H9 (cell line): ENCODE results near the gene KLHL15. TPM values are rescaled to one million over a fixed set of nuclear protein-coding genes. Genes with fewer than 3 reads are reported as not detected.

Experiments
- DNase-seq: peaks from one replicate; pipeline ENCODE4 v3.0.0-alpha.2; 2017
- H2AFZ ChIP-seq: one replicate; pipeline ENCODE4 v1.6.1; 2013; ENCODE audit warnings: mild to moderate bottlenecking, low read length, control low read depth, moderate library complexity
- H2AK5ac ChIP-seq: 2 replicates; pipeline ENCODE4 v1.6.1; 2013; ENCODE audit warnings: low read length, control low read depth, mixed read lengths; ENCODE audit not compliant: insufficient read length
- H2BK120ac ChIP-seq: one replicate; pipeline ENCODE4 v1.6.1; 2013; ENCODE audit warnings: low read depth, mild to moderate bottlenecking, low read length, control low read depth, inconsistent platforms; ENCODE audit not compliant: poor library complexity, severe bottlenecking
- H2BK12ac ChIP-seq: 2 replicates; pipeline ENCODE4 v1.6.1; 2013; ENCODE audit warnings: low read length, control low read depth, mixed read lengths, low read depth; ENCODE audit not compliant: insufficient read length
- H2BK15ac ChIP-seq: 2 replicates; pipeline ENCODE4 v1.6.1; 2013; ENCODE audit warnings: low read depth, low read length, control low read depth
- H2BK20ac ChIP-seq: one replicate; pipeline ENCODE4 v1.6.1; 2013; ENCODE audit warnings: low read depth, mild to moderate bottlenecking, low read length, control low read depth, inconsistent platforms; ENCODE audit not compliant: poor library complexity, severe bottlenecking
- H2BK5ac ChIP-seq: 2 replicates; pipeline ENCODE4 v1.6.1; 2013; ENCODE audit warnings: low read length, control low read depth, mixed read lengths; ENCODE audit not compliant: insufficient read length
- H3K14ac ChIP-seq: 2 replicates; pipeline ENCODE4 v1.6.1; 2013; ENCODE audit warnings: low read length, control low read depth; ENCODE audit not compliant: insufficient read depth
- H3K18ac ChIP-seq: 2 replicates; pipeline ENCODE4 v1.6.1; 2013; ENCODE audit warnings: low read depth, mild to moderate bottlenecking, mixed read lengths, low read length, control low read depth; ENCODE audit not compliant: insufficient read length
- H3K23ac ChIP-seq: 2 replicates; pipeline ENCODE4 v1.6.1; 2013; ENCODE audit warnings: low read length, control low read depth, mixed read lengths, low read depth; ENCODE audit not compliant: insufficient read length
- H3K23me2 ChIP-seq: 2 replicates; pipeline ENCODE4 v1.6.1; 2013; ENCODE audit warnings: low read depth, mild to moderate bottlenecking, mixed read lengths, low read length, control low read depth; ENCODE audit not compliant: insufficient read length, poor library complexity, severe bottlenecking
- H3K27ac ChIP-seq: 2 replicates; pipeline ENCODE4 v1.5.1; 2013; ENCODE audit warnings: low read length, control low read depth, mixed read lengths, low read depth; ENCODE audit not compliant: insufficient read length
- H3K27me3 ChIP-seq: 2 replicates; pipeline ENCODE4 v1.6.1; 2013; ENCODE audit warnings: low read length, control low read depth, inconsistent platforms; ENCODE audit not compliant: insufficient read depth
- H3K4ac ChIP-seq: 2 replicates; pipeline ENCODE4 v1.6.1; 2013; ENCODE audit warnings: low read depth, mild to moderate bottlenecking, control low read depth, inconsistent platforms, low read length, moderate library complexity
- H3K4me1 ChIP-seq: 2 replicates; pipeline ENCODE4 v1.6.1; 2013; ENCODE audit warnings: low read length, control low read depth, inconsistent platforms; ENCODE audit not compliant: insufficient read depth
- H3K4me2 ChIP-seq: 2 replicates; pipeline ENCODE4 v1.6.1; 2013; ENCODE audit warnings: low read length, control low read depth, mixed read lengths; ENCODE audit not compliant: insufficient read length, insufficient read depth
- H3K56ac ChIP-seq: 2 replicates; pipeline ENCODE4 v1.6.1; 2013; ENCODE audit warnings: low read depth, mild to moderate bottlenecking, mixed read lengths, low read length, control low read depth; ENCODE audit not compliant: insufficient read length
- H3K79me1 ChIP-seq: 2 replicates; pipeline ENCODE4 v1.6.1; 2013; ENCODE audit warnings: low read depth, mild to moderate bottlenecking, moderate library complexity, low read length, control low read depth, inconsistent platforms; ENCODE audit not compliant: insufficient read depth, poor library complexity, severe bottlenecking
- H3K79me2 ChIP-seq: 2 replicates; pipeline ENCODE4 v1.6.1; 2013; ENCODE audit warnings: low read length, control low read depth, inconsistent platforms; ENCODE audit not compliant: insufficient read depth
- H3K9ac ChIP-seq: 2 replicates; pipeline ENCODE4 v1.6.1; 2013; ENCODE audit warnings: low read length, control low read depth, mixed read lengths; ENCODE audit not compliant: insufficient read length; ENCODE audit errors: extremely low read depth
- H3K9me3 ChIP-seq: one replicate; pipeline ENCODE4 v1.6.1; 2013; ENCODE audit warnings: low read depth, low read length, inconsistent platforms; ENCODE audit not compliant: control insufficient read depth
- H3T11ph ChIP-seq: one replicate; pipeline ENCODE4 v1.6.1; 2013; ENCODE audit warnings: mild to moderate bottlenecking, low read length, control low read depth, inconsistent platforms
- H4K20me1 ChIP-seq: one replicate; pipeline ENCODE4 v1.6.1; 2013; ENCODE audit not compliant: control insufficient read depth, insufficient read length, insufficient read depth
- H4K5ac ChIP-seq: 2 replicates; pipeline ENCODE4 v1.6.1; 2013; ENCODE audit warnings: low read depth, mild to moderate bottlenecking, mixed read lengths, low read length, control low read depth; ENCODE audit not compliant: insufficient read length
- H4K8ac ChIP-seq: replicated peaks from 2 replicates; pipeline ENCODE4 v1.6.1; 2013; ENCODE audit warnings: low read length, control low read depth, mixed read lengths, low read depth; ENCODE audit not compliant: insufficient read length
- H4K91ac ChIP-seq: 2 replicates; pipeline ENCODE4 v1.6.1; 2013; ENCODE audit warnings: low read depth, mild to moderate bottlenecking, moderate library complexity, mixed read lengths, low read length, control low read depth; ENCODE audit not compliant: insufficient read length
- H3K27ac Mint-ChIP-seq, 3 experiments: 2 replicates in 2 of 3; 3 replicates in 1 of 3; pipeline ENCODE4 v1.8.0; 2020 to 2021; ENCODE audit warnings: mixed read lengths in 3 of 3, mild to moderate bottlenecking in 1 of 3, moderate library complexity in 1 of 3
- H3K27me3 Mint-ChIP-seq: 2 replicates; pipeline ENCODE4 v1.8.0; 2021; ENCODE audit warnings: low read depth, mild to moderate bottlenecking, moderate library complexity, mixed read lengths
- H3K36me3 Mint-ChIP-seq, 3 experiments: 2 replicates in 2 of 3; 3 replicates in 1 of 3; pipeline ENCODE4 v1.8.0; 2020 to 2021; ENCODE audit warnings: low read depth in 3 of 3, mixed read lengths in 3 of 3; ENCODE audit not compliant: insufficient read depth in 1 of 3
- H3K4me1 Mint-ChIP-seq, 2 experiments: 2 replicates each; pipeline ENCODE4 v1.8.0; 2020; ENCODE audit warnings: mixed read lengths in 2 of 2
- H3K4me3 Mint-ChIP-seq, 2 experiments: 2 replicates in 1 of 2; 3 replicates in 1 of 2; pipeline ENCODE4 v1.8.0; 2020 to 2021; ENCODE audit warnings: mild to moderate bottlenecking in 2 of 2, mixed read lengths in 2 of 2, moderate library complexity in 1 of 2
- H3K9me3 Mint-ChIP-seq, 2 experiments: 2 replicates in 1 of 2; 3 replicates in 1 of 2; pipeline ENCODE4 v1.8.0; 2020; ENCODE audit warnings: mild to moderate bottlenecking in 2 of 2, mixed read lengths in 2 of 2, moderate library complexity in 1 of 2
- WGBS: extraction: QIAGEN DNeasy Blood & Tissue Kit; methylation state at CpG from one replicate; pipeline ENCODE4 v1.1.7; 2013; ENCODE audit warnings: missing lambda C conversion rate, low lambda C conversion rate, mixed read lengths; ENCODE audit not compliant: insufficient read length; ENCODE audit errors: extremely low coverage; 5-methylcytosine and 5-hydroxymethylcytosine counted together
- total RNA-seq: library from RNA; stranded (reverse); gene quantifications from 2 replicates; pipeline ENCODE4 v1.2.1, GENCODE V29; 2021
- TF ChIP-seq, protein P1 (sequence below): fragments of 200-600 bp; sonication (generic); conservative IDR thresholded peaks from 3 replicates; pipeline ENCODE4 v1.8.0; 2021; ENCODE audit warnings: antibody characterized with exemption, mild to moderate bottlenecking

Gene KLHL15
- total RNA-seq, 1 experiment from 2014 or later: 19.0 TPM

DNA sequence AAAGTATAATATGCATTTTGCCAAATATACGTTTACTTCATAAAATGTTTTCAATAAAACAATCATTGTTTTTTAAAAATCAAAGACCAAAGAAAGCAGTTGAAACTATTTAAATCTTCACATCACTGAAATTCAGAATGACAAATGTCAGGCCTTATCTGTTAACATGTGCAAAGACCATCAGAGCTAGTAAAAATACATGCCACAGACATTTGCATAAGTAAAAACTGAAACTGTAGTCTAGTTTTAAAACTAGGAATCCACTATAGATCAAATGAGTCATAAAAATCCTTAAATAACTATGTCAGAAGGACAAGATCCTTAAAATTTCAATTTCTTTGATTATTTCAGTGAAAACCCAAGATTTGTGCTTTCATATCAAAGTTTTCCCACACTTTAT, 24.8 kb downstream of the KLHL15 start:
- TF ChIP-seq, protein P1, sequence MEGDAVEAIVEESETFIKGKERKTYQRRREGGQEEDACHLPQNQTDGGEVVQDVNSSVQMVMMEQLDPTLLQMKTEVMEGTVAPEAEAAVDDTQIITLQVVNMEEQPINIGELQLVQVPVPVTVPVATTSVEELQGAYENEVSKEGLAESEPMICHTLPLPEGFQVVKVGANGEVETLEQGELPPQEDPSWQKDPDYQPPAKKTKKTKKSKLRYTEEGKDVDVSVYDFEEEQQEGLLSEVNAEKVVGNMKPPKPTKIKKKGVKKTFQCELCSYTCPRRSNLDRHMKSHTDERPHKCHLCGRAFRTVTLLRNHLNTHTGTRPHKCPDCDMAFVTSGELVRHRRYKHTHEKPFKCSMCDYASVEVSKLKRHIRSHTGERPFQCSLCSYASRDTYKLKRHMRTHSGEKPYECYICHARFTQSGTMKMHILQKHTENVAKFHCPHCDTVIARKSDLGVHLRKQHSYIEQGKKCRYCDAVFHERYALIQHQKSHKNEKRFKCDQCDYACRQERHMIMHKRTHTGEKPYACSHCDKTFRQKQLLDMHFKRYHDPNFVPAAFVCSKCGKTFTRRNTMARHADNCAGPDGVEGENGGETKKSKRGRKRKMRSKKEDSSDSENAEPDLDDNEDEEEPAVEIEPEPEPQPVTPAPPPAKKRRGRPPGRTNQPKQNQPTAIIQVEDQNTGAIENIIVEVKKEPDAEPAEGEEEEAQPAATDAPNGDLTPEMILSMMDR: no peak

More for the DNA sequence above, 24.8 kb downstream of the KLHL15 start:
- no peak overlapping the region for H3K4me3 Mint-ChIP-seq
- Histone ChIP-seq H2BK20ac (no peak overlapping the region), H3K23ac (no peak overlapping the region), H3K79me2 (no peaks in the 10 kb centered on the region), H3K9me3 (no peaks in the 10 kb centered on the region), H2BK12ac (no peak overlapping the region), H3K18ac (no peak overlapping the region), H3K79me1 (peaks cover 5% of the 10 kb centered on the region), H4K5ac (no peak overlapping the region), H3K27me3 (no peaks in the 10 kb centered on the region), H3K56ac (no peak overlapping the region), H3K9ac (no peak overlapping the region), H3K27ac (no peak overlapping the region), H4K20me1 (no peaks in the 10 kb centered on the region), H3K4me2 (no peak overlapping the region), H3T11ph (no peak overlapping the region), H3K4ac (no peak overlapping the region), H4K8ac (no peak overlapping the region), H3K14ac (no peak overlapping the region), H2BK120ac (no peak overlapping the region), H3K23me2 (no peaks in the 10 kb centered on the region), H2BK15ac (no peak overlapping the region), H2AK5ac (no peak overlapping the region), H2BK5ac (no peak overlapping the region), H4K91ac (no peak overlapping the region), H2AFZ (no peak overlapping the region), H3K4me1 (no peaks in the 10 kb centered on the region; the same call in 1 of the 2 replicates)
- H3K4me1 Mint-ChIP-seq: no peaks in the 10 kb centered on the region
- H3K27ac Mint-ChIP-seq: no peak overlapping the region
- H3K36me3 Mint-ChIP-seq: peaks cover 31 to 66% (median 61%) of the 10 kb centered on the region in 3 experiments
- no peaks in the 10 kb centered on the region for H3K27me3 Mint-ChIP-seq
- no peak for DNase-seq
- H3K9me3 Mint-ChIP-seq: no peaks in the 10 kb centered on the region
- no CpG with 5 or more reads among the region's 1 CpG for WGBS
